ENCODE data around the gene KRT77.
"Not testable (repeated sequence)": the region's sequence is repeated elsewhere in the genome, so short reads cannot be mapped to it uniquely, and the experiment has no call there.

KRT77 gene

DNA sequence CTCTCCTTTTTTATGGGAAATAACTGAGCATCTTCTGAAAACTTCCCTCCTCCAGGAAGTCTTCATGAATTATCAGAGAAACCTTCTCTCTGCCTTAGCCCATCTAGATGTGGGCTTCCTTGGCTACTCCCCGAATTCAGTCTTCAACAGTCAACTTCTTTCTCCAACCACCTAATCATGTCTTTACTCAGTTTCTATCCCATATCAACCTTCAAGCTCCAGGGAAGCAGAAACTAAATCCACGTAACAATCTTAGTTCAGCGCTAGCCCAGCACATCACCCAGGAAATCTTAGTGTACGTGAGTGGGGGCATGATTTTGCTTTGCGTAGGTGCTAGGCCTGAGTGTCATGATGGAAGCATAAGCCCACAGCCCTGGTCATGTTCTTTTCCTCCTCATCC, 12.7 kb upstream of the KRT77 start:
- no peak for DNase-seq (ENCODE audit: low spot score)
- in situ Hi-C loops (cut with MboI; ENCODE audit: low pct_unique_long_range_greater_than_20kb, low sequenced_read_pairs, unreplicated experiment) = no loop called here
- TF ChIP-seq, protein P1, sequence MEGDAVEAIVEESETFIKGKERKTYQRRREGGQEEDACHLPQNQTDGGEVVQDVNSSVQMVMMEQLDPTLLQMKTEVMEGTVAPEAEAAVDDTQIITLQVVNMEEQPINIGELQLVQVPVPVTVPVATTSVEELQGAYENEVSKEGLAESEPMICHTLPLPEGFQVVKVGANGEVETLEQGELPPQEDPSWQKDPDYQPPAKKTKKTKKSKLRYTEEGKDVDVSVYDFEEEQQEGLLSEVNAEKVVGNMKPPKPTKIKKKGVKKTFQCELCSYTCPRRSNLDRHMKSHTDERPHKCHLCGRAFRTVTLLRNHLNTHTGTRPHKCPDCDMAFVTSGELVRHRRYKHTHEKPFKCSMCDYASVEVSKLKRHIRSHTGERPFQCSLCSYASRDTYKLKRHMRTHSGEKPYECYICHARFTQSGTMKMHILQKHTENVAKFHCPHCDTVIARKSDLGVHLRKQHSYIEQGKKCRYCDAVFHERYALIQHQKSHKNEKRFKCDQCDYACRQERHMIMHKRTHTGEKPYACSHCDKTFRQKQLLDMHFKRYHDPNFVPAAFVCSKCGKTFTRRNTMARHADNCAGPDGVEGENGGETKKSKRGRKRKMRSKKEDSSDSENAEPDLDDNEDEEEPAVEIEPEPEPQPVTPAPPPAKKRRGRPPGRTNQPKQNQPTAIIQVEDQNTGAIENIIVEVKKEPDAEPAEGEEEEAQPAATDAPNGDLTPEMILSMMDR (IDR thresholded peaks at IDR 0.05; ENCODE audit: extremely low read depth, insufficient read depth, missing control alignments) = no peak

DNA sequence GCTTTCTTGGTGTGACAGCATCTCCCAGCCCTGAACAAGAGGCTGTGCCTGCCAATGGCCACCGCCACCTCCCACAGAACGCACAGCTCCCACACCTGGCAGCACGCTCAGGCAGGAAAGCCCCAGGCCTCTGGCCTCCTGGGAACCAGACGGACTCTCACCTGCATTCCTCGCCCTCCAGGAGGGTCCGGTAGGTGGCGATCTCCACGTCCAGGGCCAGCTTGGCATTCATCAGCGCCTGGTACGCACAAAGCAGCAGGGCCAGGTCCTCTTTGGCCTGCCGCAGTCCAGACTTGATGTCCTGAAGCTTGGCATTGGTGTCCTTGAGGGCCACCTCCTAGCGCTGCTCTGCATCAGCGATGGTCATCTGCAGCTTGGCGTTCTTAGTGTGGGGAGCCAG, 12.1 kb upstream of the KRT77 start:
- TF ChIP-seq, protein P1 (IDR thresholded peaks at IDR 0.05; ENCODE audit: extremely low read depth, insufficient read depth, missing control alignments) = no peak
- DNase-seq (ENCODE audit: low spot score) = no peak
- in situ Hi-C loops (cut with MboI; ENCODE audit: low pct_unique_long_range_greater_than_20kb, low sequenced_read_pairs, unreplicated experiment) = no loop called here

DNA sequence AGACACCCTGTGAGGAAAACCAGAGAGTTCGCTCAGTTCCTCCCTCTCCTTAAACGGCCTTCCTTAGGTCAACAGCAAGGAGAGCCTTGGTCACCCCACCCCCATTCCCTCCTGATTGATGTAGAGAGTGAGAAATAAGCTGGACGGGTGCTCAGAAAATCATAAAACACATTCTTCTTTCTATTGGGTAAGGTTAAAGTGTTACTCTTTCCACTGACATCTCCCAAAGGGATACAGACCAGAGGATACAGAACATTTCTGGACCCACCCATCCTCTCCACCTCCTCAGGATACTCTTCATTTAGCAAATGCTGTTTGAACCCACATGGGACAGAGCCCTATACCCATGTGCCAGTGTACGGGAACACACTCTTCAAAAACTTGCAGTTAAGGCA, 11.6 kb upstream of the KRT77 start:
- in situ Hi-C loops (cut with MboI; ENCODE audit: low pct_unique_long_range_greater_than_20kb, low sequenced_read_pairs, unreplicated experiment) = no loop called here
- no peak for DNase-seq (ENCODE audit: low spot score)
- TF ChIP-seq, protein P1 (IDR thresholded peaks at IDR 0.05; ENCODE audit: extremely low read depth, insufficient read depth, missing control alignments) = no peak

DNA sequence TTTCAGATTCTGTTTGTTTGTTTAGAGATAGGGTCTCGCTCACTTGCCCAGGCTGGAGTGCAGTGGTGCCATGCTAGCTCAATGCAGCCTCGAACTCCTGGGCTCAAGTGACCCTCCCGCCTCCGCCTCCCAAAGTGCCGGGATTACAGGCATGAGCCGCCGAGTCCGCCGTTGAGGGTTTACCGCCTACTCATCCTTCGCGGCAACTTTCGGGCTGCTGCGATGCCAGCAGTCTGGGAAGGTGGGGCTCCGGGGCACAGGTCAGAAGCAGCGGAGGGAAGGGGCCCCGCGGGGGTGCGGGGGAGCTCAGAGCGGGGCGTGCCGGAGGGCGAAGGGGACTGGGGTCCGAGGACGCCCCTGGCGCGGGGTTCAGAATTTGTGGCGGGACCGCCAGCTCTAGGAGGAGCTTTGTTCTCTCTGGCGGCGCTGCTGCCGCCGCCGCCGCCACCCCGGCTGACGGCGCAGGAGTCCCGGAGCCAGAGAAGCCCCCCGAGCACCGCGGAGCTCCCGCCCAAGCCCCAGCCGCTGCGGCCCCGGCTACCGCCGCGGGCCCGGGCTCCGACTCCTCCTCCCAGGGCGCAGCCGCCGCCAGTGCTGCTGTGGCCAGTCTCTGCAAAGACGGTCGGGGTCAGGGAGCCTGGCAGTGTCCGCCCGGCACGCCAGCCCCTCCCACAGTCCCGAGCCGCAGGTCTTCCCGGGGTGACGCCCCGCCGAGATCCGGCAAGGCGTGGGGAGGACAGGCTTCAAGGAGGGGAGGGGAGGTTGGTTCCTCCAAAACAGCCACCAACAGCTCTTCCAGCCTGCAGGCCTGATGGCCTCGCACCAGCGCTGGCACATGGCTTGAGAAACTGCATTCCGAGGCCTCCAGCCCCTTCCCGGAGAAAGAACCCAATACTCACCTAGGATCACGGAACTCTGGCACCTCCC, 10.9 kb upstream of the KRT77 start:
- TF ChIP-seq, protein P1 (IDR thresholded peaks at IDR 0.05; ENCODE audit: extremely low read depth, insufficient read depth, missing control alignments) = no peak
- in situ Hi-C loops (cut with MboI; ENCODE audit: low pct_unique_long_range_greater_than_20kb, low sequenced_read_pairs, unreplicated experiment) = no loop called here
- no peak for DNase-seq (ENCODE audit: low spot score)

DNA sequence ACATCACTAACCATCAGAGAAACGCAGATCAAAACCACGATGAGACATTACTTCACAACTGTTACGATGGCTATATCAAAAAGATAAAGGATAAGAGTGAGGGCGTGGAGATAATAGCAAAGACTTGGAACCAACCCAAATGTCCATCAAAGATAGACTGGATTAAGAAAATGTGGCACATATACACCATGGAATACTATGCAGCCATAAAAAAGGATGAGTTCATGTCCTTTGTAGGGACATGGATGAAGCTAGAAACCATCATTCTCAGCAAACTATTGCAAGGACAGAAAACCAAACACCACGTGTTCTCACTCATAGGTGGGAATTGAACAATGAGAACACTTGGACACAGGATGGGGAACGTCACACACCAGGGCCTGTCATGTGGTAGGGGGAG, 8.8 kb upstream of the KRT77 start:
- DNase-seq (ENCODE audit: low spot score); in situ Hi-C loops (cut with MboI; ENCODE audit: low pct_unique_long_range_greater_than_20kb, low sequenced_read_pairs, unreplicated experiment): not testable (repeated sequence)

DNA sequence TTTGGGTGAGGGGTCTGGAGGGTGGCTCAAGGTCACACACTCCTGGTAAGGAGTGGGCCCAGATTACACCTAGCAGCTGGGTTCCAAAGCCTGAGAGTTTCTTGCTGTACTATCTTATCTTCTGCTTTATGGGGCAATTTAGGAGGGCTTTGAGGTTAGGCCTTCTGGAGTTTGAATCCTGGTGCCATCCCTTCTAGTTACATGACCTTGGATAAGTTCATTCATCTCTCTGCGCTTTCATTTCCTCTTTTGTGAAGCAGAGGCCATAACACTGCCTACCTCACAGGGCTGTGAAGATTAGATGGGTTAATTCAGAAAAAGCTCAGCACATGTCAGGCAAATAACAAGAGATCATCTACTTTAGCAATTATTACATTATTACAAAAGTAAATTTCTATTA, 7.4 kb upstream of the KRT77 start:
- TF ChIP-seq, protein P1 (IDR thresholded peaks at IDR 0.05; ENCODE audit: extremely low read depth, insufficient read depth, missing control alignments) = no peak
- no peak for DNase-seq (ENCODE audit: low spot score)
- in situ Hi-C loops (cut with MboI; ENCODE audit: low pct_unique_long_range_greater_than_20kb, low sequenced_read_pairs, unreplicated experiment) = no loop called here

DNA sequence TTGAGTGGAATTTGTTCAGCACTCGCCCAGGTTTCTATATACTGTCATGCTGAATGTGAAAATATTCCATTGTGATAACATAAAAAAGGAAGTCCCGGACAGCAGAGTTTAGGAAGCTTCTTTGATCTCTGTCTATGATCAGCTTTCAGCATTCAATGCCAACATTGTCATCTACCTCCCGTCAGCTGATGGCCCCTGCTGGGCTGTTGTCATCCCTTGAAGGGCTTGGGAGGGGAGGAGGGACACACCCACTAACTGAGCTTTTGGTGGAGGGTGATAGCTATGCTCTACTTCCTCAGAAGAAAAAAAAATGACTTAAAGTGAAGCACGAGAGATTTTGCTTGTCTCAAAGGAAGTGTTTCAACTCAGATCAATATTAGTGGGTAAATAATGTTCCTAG, 4.7 kb upstream of the KRT77 start:
- in situ Hi-C loops (cut with MboI; ENCODE audit: low pct_unique_long_range_greater_than_20kb, low sequenced_read_pairs, unreplicated experiment) = no loop called here
- TF ChIP-seq, protein P1 (IDR thresholded peaks at IDR 0.05; ENCODE audit: extremely low read depth, insufficient read depth, missing control alignments) = no peak
- DNase-seq (ENCODE audit: low spot score) = no peak
